Suprapubic skin (tissue), 3 donors: ENCODE data around the gene ASTN2.

Source experiments
- CTCF ChIP-seq, 2 donors: fragments of 200-600 bp in 1 of 2; fragments of 450-650 bp in 1 of 2; sonication (generic) in 1 of 2; IDR thresholded peaks; one replicate each; pipeline ENCODE4 v1.5.1; 2016 to 2019; ENCODE audit warnings: antibody characterized with exemption in 2 of 2, mild to moderate bottlenecking in 1 of 2, moderate library complexity in 1 of 2
- POLR2AphosphoS5 ChIP-seq, 3 donors: sonication (generic); formaldehyde crosslinking; IDR thresholded peaks; one replicate each; pipeline ENCODE4 v1.6.1; 2017; ENCODE audit warnings: antibody characterized with exemption in 3 of 3

DNA sequence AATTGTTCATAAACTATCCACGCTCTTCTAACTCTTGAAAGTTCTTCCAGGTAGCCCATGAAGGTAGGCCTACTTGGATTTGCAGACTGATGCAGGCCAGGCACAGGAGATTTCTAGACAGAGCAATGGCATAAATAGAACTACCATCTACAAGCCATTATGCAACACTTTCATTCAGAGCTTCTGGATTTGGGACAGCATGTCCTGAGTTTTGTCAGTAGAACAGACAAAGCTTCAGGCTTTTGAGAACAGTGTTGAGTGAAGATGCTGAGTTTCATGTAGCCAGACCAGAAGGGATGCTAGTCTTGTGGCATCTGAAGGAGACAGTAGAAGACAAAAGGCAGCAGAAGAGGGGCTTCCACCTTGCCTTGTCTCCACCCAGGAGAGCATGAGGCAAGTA lies 531.2 kb downstream of the ASTN2 start:
- TF ChIP-seq CTCF (IDR thresholded peaks at IDR 0.05) = no peak
- TF ChIP-seq POLR2AphosphoS5 (IDR thresholded peaks at IDR 0.05) = no peak
